ENCODE data around the gene OPA1. TPM values are rescaled to one million over a fixed set of nuclear protein-coding genes. Genes with fewer than 3 reads are reported as not detected.

OPA1 gene
- total RNA-seq, result 33.5 and 65.7 TPM in 2 replicates

GRCh38 chr3:193592841-193593667, at the start of gene OPA1:
TSS of gene OPA1 (plus strand) at chr3:193593208. CDS start at chr3:193593378, 170 bp downstream.

GRCh38 chr3:193554811-193555210, 38.2 kb upstream of the OPA1 start, which contains the start of gene ATP13A4:
TSS of gene ATP13A4 (minus strand) at chr3:193554895. CDS start at chr3:193554799, 96 bp downstream.

Other genes with a start within 250 kb of the OPA1 start
- not detected in 2 replicates for gene ATP13A5, start 214.5 kb upstream of the OPA1 start, total RNA-seq
- gene ATP13A4, start 38.3 kb upstream of the OPA1 start, total RNA-seq, result not detected in 2 replicates